NB4 (cell line): ENCODE measurements around the gene RETREG1.

ENCODE experiments used
- DNase-seq: peaks from one replicate; pipeline ENCODE4 v3.0.0; 2010; ENCODE audit warnings: low read depth
- H3K4me3 ChIP-seq: one replicate; pipeline ENCODE4 v1.5.1; 2011; ENCODE audit warnings: mild to moderate bottlenecking, low read depth, low read length, moderate library complexity
- MYC ChIP-seq: IDR thresholded peaks from 2 replicates; pipeline ENCODE4 v1.6.1; 2011; ENCODE audit warnings: low read depth, low read length
- POLR2A ChIP-seq: IDR thresholded peaks from 2 replicates; pipeline ENCODE4 v1.6.1; 2011; ENCODE audit warnings: mild to moderate bottlenecking; ENCODE audit not compliant: insufficient read length; ENCODE audit errors: extremely low read depth
- TF ChIP-seq, protein P1 (sequence below): IDR thresholded peaks from one replicate; pipeline ENCODE4 v1.5.1; 2012; ENCODE audit warnings: low read depth, low read length
- TF ChIP-seq, protein P2 (sequence below): IDR thresholded peaks from 2 replicates; pipeline ENCODE4 v1.6.1; 2011; ENCODE audit warnings: low read depth, low read length

RETREG1 gene, protein sequence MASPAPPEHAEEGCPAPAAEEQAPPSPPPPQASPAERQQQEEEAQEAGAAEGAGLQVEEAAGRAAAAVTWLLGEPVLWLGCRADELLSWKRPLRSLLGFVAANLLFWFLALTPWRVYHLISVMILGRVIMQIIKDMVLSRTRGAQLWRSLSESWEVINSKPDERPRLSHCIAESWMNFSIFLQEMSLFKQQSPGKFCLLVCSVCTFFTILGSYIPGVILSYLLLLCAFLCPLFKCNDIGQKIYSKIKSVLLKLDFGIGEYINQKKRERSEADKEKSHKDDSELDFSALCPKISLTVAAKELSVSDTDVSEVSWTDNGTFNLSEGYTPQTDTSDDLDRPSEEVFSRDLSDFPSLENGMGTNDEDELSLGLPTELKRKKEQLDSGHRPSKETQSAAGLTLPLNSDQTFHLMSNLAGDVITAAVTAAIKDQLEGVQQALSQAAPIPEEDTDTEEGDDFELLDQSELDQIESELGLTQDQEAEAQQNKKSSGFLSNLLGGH

DNA sequence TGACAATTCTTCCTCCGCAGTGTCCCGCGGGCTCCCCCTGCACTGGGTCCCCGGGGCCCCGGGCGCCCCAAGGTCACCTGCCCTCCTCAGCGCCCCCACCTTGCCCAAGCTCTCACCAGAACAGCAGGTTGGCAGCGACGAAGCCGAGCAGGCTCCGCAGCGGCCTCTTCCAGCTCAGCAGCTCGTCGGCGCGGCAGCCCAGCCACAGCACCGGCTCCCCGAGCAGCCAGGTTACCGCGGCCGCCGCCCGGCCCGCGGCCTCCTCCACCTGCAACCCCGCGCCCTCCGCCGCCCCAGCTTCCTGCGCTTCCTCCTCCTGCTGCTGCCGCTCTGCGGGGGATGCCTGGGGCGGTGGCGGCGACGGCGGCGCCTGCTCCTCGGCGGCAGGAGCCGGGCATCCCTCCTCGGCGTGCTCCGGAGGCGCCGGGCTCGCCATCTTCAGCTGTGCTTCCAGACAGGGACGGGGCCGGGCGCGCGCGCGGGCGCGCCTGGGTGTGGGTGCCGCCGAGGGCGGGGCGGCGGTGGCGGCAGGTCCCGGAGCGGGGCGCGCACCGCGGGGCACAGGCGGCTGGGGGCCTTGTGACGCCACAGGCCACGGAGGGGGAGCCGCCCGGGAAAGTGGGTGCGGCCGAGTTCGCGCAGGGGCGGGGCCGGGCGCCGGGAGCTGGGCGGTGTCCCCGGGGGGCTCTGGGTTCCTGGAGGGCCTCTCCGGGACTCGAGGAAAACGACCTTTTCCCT is at the start of gene RETREG1:
TSS of gene RETREG1 (minus strand) at position 462 of the 738 bp plus-strand sequence. CDS start at position 436, 26 bp downstream.
- TF ChIP-seq MYC (0 out of 2 replicates have a peak, but pooled peaks have one; percentile 43), POLR2A (no peak)
- TF ChIP-seq, protein P1, sequence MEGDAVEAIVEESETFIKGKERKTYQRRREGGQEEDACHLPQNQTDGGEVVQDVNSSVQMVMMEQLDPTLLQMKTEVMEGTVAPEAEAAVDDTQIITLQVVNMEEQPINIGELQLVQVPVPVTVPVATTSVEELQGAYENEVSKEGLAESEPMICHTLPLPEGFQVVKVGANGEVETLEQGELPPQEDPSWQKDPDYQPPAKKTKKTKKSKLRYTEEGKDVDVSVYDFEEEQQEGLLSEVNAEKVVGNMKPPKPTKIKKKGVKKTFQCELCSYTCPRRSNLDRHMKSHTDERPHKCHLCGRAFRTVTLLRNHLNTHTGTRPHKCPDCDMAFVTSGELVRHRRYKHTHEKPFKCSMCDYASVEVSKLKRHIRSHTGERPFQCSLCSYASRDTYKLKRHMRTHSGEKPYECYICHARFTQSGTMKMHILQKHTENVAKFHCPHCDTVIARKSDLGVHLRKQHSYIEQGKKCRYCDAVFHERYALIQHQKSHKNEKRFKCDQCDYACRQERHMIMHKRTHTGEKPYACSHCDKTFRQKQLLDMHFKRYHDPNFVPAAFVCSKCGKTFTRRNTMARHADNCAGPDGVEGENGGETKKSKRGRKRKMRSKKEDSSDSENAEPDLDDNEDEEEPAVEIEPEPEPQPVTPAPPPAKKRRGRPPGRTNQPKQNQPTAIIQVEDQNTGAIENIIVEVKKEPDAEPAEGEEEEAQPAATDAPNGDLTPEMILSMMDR = no peak
- no peak within 1 kb of the TSS for H3K4me3 ChIP-seq
- DNase-seq = peak; percentile 62

DNA sequence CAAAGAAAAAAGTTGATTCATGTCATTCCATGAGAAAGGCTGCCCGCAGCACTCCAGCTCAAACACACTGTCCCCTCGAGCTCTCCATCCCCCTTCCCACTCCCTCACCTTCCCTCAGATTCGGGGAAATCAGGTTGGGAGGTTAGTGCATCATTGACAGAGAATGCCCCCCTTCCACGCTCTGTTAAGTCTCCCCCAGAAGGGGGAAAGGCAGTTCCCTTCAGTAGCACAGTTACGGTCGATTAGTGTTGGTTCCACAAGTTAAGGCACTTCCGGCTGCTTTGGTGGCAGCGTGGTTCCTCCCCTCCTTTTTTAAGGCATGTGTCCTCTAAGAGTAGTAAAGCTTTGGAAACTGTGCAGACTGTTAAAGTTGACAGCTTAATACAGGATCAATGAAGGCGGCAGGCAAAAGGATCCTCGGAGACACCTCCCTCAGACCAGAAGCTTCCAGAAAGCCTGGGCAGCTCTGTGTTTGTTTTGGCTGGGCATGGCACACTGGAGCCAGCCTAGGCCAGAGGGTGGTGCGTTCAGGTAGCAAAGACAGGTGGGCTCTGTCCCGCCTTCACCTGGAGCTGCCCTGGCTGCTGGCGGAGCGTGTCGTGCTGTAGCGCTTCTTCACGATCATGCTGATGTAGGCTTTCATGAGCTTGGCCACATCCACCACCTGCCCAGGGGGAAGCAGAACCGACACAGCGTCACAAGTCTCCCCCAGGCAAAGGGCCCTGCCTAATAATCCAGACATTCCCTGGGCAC is 49.5 kb upstream of the RETREG1 start:
- DNase-seq = no peak
- TF ChIP-seq POLR2A (no peak), MYC (no peak)
- H3K4me3 ChIP-seq = no peak overlapping the region

DNA sequence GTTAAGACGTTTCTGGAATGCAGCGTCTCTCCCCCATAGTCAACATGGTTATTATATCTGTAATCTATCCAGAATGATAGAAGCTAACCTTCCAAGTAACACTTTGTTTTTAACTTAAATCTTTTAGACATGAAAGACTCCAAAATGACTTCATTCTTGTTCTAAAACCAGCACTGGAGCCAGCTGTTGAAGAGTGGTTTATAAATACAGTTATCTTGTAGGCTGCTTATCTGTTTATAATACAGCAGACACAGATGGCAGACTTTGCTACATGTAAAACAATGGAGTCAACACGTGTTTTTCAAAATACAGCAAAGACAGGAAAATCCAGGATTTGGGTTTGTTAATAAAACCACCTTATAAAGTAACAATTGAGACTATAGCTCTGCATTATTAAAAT is 48.8 kb upstream of the RETREG1 start:
- no peak overlapping the region for H3K4me3 ChIP-seq
- TF ChIP-seq, protein P1 = no peak
- TF ChIP-seq MYC (no peak), POLR2A (no peak)
- TF ChIP-seq, protein P2, sequence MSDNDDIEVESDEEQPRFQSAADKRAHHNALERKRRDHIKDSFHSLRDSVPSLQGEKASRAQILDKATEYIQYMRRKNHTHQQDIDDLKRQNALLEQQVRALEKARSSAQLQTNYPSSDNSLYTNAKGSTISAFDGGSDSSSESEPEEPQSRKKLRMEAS = no peak
- no peak for DNase-seq

DNA sequence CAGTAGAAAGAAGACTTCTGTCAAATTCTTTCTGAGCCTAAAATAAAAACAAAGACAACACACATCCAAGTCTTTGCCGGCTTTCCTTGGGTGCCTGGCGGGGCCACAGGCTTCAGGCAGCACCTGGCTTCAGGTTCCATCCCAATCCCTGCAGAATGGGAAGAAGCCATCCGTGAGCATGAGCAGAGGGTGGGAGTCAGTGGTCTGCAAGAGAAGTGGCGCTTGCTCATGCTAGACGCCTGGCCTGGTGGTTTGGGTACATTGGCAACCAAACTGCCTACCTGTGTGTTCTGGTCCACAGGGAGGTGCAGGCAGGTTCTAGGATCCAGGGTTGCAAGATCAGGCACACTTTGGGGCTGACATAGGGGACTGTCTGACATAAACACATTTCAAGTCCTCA is 47.6 kb upstream of the RETREG1 start:
- no peak for DNase-seq
- no peak overlapping the region for H3K4me3 ChIP-seq
- TF ChIP-seq POLR2A (no peak), MYC (no peak)
- TF ChIP-seq, protein P2 = no peak
- TF ChIP-seq, protein P1 = no peak

DNA sequence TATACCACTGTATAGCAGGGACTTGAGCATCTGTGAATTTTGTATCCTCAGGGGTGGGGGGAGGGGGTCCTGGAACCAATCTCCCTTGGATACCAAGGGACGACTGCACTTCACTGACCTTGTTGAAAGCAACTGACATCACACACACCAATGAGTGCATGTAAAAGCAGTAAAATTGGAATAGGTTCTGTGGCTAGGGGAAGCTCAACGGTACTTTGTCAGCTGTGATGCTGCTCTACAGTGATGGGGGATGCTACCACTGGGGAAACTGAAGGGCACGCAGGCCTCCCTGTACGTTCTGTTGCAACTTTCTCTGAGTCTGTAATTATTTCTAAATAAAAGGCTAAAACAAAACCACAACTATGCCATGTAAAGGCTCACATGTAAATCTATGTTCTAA is 47.0 kb upstream of the RETREG1 start:
- H3K4me3 ChIP-seq = no peak overlapping the region
- TF ChIP-seq POLR2A (no peak), MYC (no peak)
- TF ChIP-seq, protein P1 = no peak
- TF ChIP-seq, protein P2 = no peak
- no peak for DNase-seq

DNA sequence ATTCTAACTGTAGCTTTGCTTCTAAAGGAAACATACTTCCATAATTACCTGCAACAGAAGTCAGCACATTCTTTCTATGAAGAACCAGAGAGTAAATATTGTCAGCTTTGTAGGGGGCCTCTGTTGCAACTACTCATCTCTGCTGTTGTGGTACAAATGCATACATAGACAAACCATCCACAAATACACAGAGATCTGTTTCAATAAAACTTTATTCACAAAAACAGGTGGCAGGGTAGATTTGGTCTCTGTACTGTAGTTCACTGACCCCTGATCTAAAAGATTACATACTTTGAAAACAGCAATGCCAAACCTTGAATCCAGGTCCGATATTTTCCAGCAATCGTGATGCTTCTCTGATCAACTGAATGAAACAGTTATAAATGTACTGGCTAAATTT is 44.9 kb upstream of the RETREG1 start:
- no peak overlapping the region for H3K4me3 ChIP-seq
- TF ChIP-seq MYC (no peak), POLR2A (no peak)
- TF ChIP-seq, protein P1 = no peak
- TF ChIP-seq, protein P2 = no peak
- no peak for DNase-seq
